ENCODE data around the gene RCAN2.
"Not testable (repeated sequence)": the region's sequence is repeated elsewhere in the genome, so short reads cannot be mapped to it uniquely, and the experiment has no call there.

The RCAN2 gene

DNA sequence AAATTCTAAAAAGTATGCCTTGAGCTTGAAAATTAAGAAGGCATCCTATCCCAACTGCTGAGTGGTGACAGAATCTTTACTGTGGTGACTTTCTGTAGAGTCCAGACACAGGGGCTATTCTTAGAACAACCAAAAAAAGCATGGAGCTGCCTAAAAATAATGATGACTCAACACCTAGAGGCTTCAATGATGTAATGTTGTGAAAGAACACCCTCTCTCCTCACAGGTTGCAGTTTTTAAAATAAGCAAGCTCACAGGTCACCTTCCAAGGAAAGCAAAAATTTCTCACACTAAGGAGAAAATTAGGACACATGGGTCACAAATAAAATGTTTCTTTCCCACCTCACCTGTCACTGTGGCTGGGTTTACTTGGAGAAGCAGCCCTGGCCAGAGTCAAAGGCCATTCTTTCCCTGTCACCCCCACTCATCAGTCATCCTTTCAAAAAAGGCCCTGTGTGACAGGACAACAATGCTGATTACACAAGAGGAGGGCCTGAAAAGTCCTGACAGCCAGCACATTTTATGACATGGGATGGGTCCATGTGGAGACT lies 53.5 kb downstream of the RCAN2 start:
- DNase-seq = no peak
- peaks cover 10% of the 10 kb centered on the region for H3K27me3 Mint-ChIP-seq
- H3K9me3 Mint-ChIP-seq = no peaks in the 10 kb centered on the region
- H3K4me3 Mint-ChIP-seq = no peak overlapping the region
- no peak overlapping the region for H3K27ac Mint-ChIP-seq
- no peaks in the 10 kb centered on the region for H3K4me1 Mint-ChIP-seq
- ATAC-seq = no peak
- no peaks in the 10 kb centered on the region for H3K36me3 Mint-ChIP-seq (ENCODE audit: low read depth)

DNA sequence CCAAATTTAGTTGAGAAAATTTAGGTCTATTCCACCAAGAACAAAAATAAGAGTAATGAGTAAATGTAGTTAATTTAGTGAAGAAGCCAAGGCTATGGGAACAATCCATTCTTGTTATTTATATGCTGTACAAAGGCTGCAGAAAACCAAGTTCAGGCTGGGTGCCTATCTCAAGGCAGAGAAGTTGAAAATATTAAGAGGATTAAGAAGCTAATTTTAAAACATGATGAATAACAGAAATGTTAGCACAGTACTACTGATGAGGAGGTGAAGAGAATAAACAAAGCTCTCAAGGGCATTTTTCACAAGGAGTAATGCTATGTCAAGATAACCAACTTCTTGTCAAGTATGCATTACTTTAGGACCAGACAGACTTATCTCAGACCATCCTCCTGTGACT lies 68.6 kb downstream of the RCAN2 start:
- DNase-seq (no peak), ATAC-seq (no peak)
- peaks cover 17% of the 10 kb centered on the region for H3K27me3 Mint-ChIP-seq
- no peaks in the 10 kb centered on the region for H3K36me3 Mint-ChIP-seq (ENCODE audit: low read depth)
- H3K9me3 Mint-ChIP-seq = no peaks in the 10 kb centered on the region
- H3K4me3 Mint-ChIP-seq = no peak overlapping the region
- no peak overlapping the region for H3K27ac Mint-ChIP-seq
- no peaks in the 10 kb centered on the region for H3K4me1 Mint-ChIP-seq

DNA sequence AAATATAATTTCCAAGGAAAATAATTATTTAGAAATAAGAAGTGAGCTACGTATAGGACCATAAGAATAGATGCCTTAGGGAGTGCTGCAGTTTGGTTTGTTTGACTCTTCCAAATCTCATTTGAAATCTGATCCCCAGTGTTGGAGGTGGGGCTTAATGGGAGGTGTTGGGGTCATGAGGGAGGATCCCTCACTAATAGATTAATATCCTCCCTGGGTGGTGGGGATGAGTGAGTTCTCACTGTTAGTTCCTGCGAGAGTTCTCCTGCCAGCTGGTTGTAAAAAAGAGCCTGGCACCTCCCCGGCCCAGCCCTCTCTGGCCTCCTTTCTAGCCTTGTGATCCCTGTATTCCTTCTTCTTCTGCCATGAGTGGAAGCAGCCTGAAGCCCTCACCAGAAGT lies 69.3 kb downstream of the RCAN2 start:
- peaks cover 17% of the 10 kb centered on the region for H3K27me3 Mint-ChIP-seq
- no peak overlapping the region for H3K27ac Mint-ChIP-seq
- no peaks in the 10 kb centered on the region for H3K36me3 Mint-ChIP-seq (ENCODE audit: low read depth)
- no peak for DNase-seq
- H3K4me3 Mint-ChIP-seq = no peak overlapping the region
- H3K9me3 Mint-ChIP-seq = no peaks in the 10 kb centered on the region
- ATAC-seq = no peak
- H3K4me1 Mint-ChIP-seq = no peaks in the 10 kb centered on the region

DNA sequence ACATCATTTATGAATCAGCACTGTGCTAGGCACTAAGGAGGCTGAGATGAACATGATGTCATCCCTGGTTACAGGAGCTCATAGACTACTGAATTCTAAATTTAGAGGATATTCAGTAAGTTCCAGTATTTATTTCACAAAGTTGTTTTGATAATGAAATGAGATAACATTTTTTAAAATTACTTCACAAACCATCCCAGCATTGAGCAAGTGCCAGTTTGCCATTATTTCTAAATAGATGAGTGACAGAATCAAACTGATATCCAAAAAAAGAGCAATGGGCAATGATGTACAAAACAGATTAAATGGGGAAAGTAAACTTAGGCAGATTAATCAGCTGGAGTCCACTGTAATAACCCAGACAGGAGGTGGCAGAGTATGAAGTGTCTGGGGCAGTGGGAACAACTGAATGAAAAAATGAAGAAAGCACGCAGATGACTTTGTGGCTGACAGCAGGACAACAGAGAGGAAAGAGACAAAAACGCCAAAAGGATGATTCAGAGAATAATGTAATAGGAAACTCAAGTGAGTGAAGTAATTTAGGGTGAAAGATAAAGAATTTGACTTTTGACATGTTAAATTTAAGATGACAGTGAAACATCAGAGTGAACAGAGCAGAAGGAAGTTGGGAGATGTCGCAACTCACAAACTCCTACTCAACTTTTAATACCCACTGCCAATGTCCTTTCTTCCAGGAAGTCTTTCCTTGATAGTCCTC lies 70.2 kb downstream of the RCAN2 start:
- Mint-ChIP-seq H3K36me3 (ENCODE audit: low read depth) (no peaks in the 10 kb centered on the region), H3K9me3 (no peaks in the 10 kb centered on the region), H3K27me3 (peaks cover 17% of the 10 kb centered on the region), H3K4me1 (no peaks in the 10 kb centered on the region), H3K27ac (no peak overlapping the region), H3K4me3 (no peak overlapping the region)
- DNase-seq (no peak), ATAC-seq (no peak)

DNA sequence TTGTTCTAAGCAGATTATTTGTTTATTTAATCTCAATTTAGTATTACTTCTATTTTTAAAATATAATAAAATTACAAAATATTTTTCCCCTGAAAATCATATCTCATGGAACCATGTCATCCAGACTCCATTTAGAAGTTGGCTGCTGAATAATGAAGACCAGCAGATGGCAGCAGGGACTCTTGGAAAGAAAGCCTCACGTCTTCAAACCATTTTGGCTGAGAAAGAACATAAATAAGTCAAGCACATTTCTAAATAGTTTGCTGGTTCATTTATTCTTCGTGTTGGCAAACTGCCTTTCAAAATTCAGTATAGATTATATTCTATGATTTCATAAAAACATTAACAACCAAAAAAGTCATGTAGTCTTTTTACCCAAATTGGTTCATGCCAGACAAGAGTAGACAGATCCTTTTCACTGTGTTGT lies 71.7 kb downstream of the RCAN2 start:
- DNase-seq = peak; percentile 27
- Mint-ChIP-seq H3K27me3 (peaks cover 17% of the 10 kb centered on the region), H3K9me3 (no peaks in the 10 kb centered on the region), H3K4me3 (no peak overlapping the region), H3K4me1 (no peaks in the 10 kb centered on the region), H3K36me3 (ENCODE audit: low read depth) (no peaks in the 10 kb centered on the region), H3K27ac (no peak overlapping the region)
- no peak for ATAC-seq

DNA sequence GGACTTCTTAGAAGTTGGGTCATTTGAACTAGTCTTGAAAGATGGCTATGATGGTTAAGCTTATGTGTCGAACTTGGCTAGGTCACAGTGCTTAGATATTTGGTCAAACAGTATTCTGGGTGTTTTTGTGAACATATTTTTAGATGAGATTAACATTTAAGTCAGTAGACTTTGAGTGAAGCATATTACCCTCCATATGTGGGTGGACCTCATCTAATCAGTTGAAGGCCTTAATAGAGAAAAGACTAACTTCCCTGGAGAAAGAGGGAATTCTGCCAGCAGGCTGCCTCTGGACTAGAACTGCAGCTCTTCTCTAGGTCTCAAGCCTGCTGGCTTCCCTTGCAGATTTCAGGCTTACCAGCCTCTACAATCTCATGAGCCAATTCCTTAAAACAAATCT lies 76.9 kb downstream of the RCAN2 start:
- Mint-ChIP-seq H3K36me3 (ENCODE audit: low read depth) (no peaks in the 10 kb centered on the region), H3K4me3 (no peak overlapping the region), H3K9me3 (no peaks in the 10 kb centered on the region), H3K27ac (no peak overlapping the region), H3K27me3 (no peaks in the 10 kb centered on the region), H3K4me1 (no peaks in the 10 kb centered on the region)
- no peak for ATAC-seq
- no peak for DNase-seq

DNA sequence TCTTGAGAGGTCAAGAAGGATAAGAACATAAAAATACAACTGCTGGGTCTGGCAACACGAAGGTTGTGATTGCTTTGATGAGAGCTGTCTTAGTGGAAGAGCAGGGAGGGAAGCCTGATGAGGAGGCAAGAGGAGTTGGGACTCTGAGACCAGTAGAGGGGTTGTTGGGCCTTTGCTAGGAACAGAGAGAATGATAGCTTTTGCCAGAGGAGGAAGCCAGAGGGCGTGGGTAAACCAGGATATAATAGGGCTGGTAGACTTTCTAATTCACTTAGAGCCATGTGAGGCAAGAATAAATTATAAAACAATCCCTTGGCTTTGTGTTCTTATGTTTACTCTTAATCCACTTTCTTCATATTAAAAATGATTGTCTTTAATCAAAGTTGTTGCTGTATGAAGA lies 78.6 kb downstream of the RCAN2 start:
- DNase-seq (no peak), ATAC-seq (no peak)
- Mint-ChIP-seq H3K9me3 (no peaks in the 10 kb centered on the region), H3K4me1 (no peaks in the 10 kb centered on the region), H3K27ac (no peak overlapping the region), H3K36me3 (ENCODE audit: low read depth) (no peaks in the 10 kb centered on the region), H3K4me3 (no peak overlapping the region), H3K27me3 (no peaks in the 10 kb centered on the region)

DNA sequence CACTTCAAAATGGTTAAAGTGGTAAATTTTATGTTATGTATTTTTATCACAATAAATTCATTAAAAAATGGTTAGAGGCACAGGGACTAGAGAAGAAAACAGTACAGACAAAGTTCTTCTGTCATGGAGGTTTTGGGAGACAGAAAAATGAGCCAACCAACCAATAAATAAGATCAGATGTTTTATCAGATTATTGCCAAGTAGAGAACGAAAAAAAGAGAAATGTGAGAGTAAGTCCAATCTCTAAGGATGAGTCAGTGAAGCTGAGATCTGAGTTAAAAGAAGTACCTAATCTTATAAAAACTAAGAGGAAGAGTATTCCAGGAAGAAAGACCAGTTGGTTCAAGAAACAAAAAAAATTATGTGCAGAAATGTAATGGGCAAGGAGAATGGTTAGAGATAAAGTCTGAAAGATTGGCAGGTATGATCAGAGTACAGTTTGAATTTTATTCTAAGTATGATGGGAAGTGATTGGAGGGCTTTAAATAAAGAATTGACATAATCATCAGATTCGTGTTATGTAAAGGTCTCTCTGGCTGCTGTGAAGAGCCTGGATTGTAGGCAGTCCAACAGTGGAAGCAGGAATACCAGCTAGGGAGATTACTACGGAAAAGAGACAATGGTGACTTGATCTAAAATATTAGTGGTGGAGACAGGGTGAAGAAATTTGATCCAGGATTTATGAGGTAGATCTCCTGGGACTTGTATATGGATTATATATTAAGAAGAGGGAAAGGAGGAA lies 79.6 kb downstream of the RCAN2 start:
- Mint-ChIP-seq H3K27me3 (no peaks in the 10 kb centered on the region), H3K36me3 (ENCODE audit: low read depth) (no peaks in the 10 kb centered on the region), H3K4me3 (no peak overlapping the region), H3K4me1 (no peaks in the 10 kb centered on the region), H3K27ac (no peak overlapping the region), H3K9me3 (no peaks in the 10 kb centered on the region)
- DNase-seq = no peak
- no peak for ATAC-seq

DNA sequence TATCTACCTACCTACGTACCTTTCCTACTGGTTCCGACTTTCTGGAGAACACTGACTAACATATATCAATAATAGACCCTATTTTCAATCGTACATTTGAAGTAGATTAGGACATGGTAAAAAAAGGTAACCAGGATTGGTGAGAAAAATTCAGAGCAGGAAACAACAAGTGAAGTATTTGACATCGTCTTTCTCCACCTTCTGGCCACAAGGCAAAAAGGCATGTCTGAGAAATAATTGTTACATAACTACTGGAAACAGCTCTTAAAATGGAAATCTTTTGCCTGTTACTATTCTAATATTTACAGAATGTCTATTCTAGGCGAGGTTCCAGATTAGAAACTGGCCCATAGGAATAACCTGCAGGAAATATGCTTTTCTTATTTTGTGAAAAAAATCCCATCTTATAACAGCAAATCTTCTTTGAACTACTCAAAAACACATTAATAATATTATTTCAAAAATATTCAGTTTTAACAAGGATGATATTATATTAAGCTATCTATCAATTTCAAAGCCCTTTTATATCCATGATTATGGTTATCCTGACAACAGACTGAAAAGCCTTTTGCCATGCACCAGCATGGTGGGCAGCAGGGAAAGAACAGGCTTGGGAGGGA lies 80.8 kb downstream of the RCAN2 start:
- H3K4me1 Mint-ChIP-seq = no peaks in the 10 kb centered on the region
- no peak overlapping the region for H3K4me3 Mint-ChIP-seq
- H3K9me3 Mint-ChIP-seq = no peaks in the 10 kb centered on the region
- no peaks in the 10 kb centered on the region for H3K27me3 Mint-ChIP-seq
- H3K27ac Mint-ChIP-seq = no peak overlapping the region
- ATAC-seq = no peak
- DNase-seq = no peak
- H3K36me3 Mint-ChIP-seq (ENCODE audit: low read depth) = no peaks in the 10 kb centered on the region

DNA sequence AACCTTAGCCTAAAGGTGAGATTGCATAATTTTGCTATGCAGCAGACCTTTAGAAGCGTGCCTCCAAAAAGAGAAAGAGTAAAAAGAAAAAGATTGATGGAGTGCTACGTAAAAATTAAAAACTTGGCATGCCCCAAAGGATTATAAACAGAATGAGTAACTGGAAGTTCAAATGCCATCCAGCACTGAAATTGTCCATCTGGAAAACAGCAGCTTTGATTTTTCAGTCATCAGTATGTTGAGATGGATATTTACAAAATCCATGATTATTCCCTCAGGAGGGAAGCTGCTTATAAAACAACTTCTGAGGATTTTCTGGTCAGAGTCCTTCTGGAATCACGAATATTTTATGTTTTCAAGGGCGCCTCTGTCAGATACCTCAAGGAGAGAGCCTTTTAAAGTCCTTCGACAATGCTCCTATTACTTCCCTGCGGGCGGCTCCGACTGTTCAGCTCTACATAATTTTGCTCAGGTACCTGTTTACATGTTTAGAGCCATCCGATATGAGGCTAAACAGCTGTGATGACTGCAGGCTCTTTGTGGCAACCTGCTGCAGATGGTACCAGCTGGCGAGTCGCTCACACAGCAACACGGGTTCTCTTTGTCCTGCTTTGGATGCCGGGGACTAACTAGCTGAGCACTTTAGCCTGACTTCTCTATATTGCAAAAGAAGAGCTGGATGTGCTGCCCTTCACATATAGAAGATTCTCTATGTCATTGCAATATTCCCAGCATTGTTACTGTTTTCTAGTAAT lies 83.3 kb downstream of the RCAN2 start:
- no peaks in the 10 kb centered on the region for H3K36me3 Mint-ChIP-seq (ENCODE audit: low read depth)
- DNase-seq (no peak), ATAC-seq (no peak)
- no peak overlapping the region for H3K4me3 Mint-ChIP-seq
- no peak overlapping the region for H3K27ac Mint-ChIP-seq
- no peaks in the 10 kb centered on the region for H3K9me3 Mint-ChIP-seq
- no peaks in the 10 kb centered on the region for H3K4me1 Mint-ChIP-seq
- no peaks in the 10 kb centered on the region for H3K27me3 Mint-ChIP-seq

DNA sequence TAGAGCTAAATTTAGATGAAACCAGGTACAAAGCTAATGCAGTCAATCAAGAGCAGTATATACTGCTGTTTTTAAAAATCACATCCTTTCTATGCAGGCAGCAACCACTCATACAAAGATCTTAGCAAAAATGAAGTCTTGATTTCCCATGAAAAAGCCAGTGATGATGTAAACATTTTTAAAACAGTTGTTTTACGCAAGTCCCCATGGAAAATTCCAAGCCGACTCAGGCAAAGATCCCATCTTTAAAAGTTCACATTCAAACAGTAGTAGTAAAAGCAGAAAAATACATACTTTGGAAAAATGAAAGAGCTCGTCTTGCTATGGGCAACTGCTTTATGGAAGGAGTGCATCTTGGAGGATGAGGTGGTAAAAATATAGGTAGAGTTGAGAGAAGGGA lies 84.0 kb downstream of the RCAN2 start:
- H3K4me1 Mint-ChIP-seq = no peaks in the 10 kb centered on the region
- H3K4me3 Mint-ChIP-seq = no peak overlapping the region
- no peaks in the 10 kb centered on the region for H3K27me3 Mint-ChIP-seq
- H3K36me3 Mint-ChIP-seq (ENCODE audit: low read depth) = no peaks in the 10 kb centered on the region
- H3K9me3 Mint-ChIP-seq = no peaks in the 10 kb centered on the region
- no peak for ATAC-seq
- no peak overlapping the region for H3K27ac Mint-ChIP-seq
- DNase-seq = no peak

DNA sequence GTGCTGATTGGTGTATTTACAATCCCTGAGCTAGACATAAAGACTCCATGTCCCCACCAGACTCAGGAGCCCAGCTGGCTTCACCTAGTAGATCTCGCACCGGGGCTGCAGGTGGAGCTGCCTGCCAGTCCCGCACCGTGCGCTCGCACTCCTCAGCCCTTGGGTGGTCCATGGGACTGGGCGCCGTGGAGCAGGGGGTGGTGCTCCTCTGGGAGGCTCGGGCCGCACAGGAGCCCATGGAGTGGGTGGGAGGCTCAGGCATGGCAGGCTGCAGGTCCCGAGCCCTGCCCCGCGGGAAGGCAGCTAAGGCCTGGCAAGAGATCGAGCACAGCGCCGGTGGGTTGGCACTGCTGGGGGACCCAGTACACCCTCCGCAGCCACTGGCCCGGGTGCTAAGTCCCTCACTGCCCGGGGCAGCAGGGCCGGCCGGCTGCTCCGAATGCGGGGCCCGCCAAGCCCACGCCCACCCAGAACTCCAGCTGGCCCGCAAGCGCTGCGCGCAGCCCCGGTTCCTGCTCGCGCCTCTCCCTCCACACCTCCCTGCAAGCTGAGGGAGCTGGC lies 85.5 kb downstream of the RCAN2 start:
- not testable (repeated sequence) for H3K36me3 Mint-ChIP-seq (ENCODE audit: low read depth); H3K4me3 Mint-ChIP-seq; H3K4me1 Mint-ChIP-seq; H3K27me3 Mint-ChIP-seq; H3K27ac Mint-ChIP-seq; H3K9me3 Mint-ChIP-seq; DNase-seq; ATAC-seq

DNA sequence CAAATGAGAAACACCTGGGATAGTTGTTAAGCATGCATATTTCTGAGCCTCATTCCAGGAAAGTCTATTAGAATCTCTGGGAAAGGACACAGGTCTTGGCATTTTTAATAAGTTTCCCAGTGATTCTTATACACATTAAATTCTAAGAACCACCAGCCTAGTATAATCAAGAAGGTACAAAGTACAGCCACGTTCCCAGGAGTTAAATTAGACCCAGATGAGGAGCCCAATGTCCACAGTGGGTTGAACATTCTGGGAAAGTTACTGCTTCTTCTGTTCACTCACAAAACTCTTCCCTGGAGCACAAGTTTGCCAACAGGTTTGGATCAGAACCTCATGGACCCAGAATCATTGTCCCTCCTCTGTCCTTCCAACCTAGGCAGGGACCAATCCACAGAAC lies 90.4 kb downstream of the RCAN2 start:
- Mint-ChIP-seq H3K36me3 (ENCODE audit: low read depth) (no peaks in the 10 kb centered on the region), H3K4me1 (no peaks in the 10 kb centered on the region), H3K27ac (no peak overlapping the region), H3K9me3 (no peaks in the 10 kb centered on the region), H3K4me3 (no peak overlapping the region), H3K27me3 (peaks cover 4% of the 10 kb centered on the region)
- DNase-seq (no peak), ATAC-seq (no peak)

DNA sequence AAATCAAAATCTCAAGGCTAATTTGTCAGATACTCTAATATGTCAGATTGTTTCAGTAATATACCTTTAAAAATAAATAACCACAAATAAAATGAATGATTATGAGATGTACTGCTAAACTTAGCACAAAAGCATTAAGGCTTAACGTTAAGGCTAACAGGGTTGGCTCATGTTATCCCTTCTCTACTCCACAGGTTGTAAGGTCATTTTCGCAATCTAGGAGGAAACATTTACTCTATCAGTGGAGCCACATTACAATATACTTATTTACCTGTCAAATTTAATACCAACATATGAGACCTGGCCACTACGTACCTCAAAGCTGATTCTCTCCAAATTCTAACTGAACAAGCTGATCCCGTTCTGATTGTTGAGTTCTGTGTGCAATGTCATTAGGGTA lies 95.7 kb downstream of the RCAN2 start:
- ATAC-seq = no peak
- DNase-seq = no peak
- Mint-ChIP-seq H3K9me3 (no peaks in the 10 kb centered on the region), H3K4me1 (no peaks in the 10 kb centered on the region), H3K36me3 (ENCODE audit: low read depth) (no peaks in the 10 kb centered on the region), H3K4me3 (no peak overlapping the region), H3K27me3 (peaks cover 9% of the 10 kb centered on the region), H3K27ac (no peak overlapping the region)

Data from activated naive CD8-positive, alpha-beta T cell treated with anti-CD3 and anti-CD28 coated beads, Interleukin-2, amount 50 U/mL, for 24 hours (primary cell).